ENCODE results near the gene SLC25A53.

Gene SLC25A53

DNA sequence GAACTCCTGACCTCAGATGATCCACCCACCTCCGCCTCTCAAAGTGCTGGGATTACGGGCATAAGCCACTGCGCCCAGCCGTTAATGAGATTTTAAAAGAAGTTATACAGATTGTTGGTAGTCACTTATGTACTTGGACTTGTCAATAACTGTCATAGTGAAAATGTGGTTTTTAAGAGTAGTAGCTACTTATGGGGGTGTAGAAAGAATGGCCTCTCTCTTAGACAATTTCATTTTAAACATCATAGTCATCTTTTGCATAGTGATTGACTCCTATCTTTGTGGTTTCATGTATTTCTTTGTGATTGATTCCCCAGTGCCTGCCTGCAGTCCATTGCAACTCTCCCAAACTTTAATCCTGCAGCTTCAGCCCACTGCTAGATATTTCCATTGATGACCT is 26.9 kb upstream of the SLC25A53 start:
- TF ChIP-seq, protein P1, sequence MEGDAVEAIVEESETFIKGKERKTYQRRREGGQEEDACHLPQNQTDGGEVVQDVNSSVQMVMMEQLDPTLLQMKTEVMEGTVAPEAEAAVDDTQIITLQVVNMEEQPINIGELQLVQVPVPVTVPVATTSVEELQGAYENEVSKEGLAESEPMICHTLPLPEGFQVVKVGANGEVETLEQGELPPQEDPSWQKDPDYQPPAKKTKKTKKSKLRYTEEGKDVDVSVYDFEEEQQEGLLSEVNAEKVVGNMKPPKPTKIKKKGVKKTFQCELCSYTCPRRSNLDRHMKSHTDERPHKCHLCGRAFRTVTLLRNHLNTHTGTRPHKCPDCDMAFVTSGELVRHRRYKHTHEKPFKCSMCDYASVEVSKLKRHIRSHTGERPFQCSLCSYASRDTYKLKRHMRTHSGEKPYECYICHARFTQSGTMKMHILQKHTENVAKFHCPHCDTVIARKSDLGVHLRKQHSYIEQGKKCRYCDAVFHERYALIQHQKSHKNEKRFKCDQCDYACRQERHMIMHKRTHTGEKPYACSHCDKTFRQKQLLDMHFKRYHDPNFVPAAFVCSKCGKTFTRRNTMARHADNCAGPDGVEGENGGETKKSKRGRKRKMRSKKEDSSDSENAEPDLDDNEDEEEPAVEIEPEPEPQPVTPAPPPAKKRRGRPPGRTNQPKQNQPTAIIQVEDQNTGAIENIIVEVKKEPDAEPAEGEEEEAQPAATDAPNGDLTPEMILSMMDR (conservative IDR thresholded peaks at IDR 0.05) = no peak
- H3K27ac ChIP-seq = no peak overlapping the region

DNA sequence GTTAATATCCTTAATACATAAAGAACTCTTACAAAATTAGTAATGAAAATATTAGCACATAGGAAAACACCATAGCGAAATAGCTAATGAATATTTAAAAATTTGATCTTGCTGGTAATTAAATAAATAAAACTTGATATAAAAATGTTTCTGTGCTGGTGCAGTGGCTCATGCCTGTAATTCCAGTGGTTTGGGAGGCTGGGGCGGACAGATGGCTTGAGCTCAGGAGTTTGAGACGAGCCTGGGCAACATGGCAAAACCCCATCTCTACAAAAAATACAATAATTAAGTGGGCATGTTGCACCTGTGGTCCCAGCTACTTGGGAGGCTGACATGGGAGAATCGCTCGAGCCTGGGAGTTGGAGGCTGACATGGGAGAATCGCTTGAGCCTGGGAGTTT is 17.0 kb upstream of the SLC25A53 start:
- TF ChIP-seq, protein P1 (conservative IDR thresholded peaks at IDR 0.05) = no peak
- no peak overlapping the region for H3K27ac ChIP-seq

DNA sequence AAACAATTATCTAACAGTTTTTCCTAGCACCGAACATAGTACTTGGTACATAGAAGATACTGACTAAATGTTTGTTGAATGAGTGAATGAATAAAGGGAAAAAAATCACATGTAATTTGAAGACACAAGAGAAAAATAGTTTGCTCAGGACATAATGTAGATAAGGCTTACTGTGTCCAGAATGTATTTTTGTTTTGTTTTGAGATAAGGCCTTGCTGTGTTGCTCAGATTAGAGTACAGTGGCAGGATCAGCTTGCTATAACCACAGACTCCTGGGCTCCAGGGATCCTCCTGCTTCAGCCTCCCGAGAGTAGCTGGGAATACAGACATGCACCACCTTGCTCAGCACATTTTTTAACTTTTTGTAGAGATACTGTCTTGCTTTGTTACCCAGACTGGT is 16.0 kb upstream of the SLC25A53 start:
- H3K27ac ChIP-seq = no peak overlapping the region
- TF ChIP-seq, protein P1 (conservative IDR thresholded peaks at IDR 0.05) = no peak

DNA sequence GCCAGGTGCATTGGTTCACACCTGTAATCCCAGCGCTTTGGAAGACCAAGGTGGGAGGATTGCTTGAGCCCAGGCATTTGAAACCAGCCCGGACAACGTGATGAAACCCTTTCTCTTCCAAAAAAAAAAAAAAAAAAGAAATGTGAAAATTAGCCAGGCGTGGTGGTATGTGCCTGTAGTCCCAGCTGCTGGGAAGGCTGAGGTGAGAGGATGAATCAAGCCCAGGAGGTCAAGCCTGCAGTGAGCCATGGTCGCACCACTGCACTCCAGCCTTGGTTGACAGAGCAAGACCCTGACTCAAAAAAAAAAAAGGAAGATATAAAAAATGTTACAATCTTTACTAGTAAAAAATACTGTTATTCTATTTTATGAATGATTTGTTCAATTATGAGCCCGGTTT is 15.3 kb upstream of the SLC25A53 start:
- TF ChIP-seq, protein P1 (conservative IDR thresholded peaks at IDR 0.05) = no peak
- no peak overlapping the region for H3K27ac ChIP-seq

DNA sequence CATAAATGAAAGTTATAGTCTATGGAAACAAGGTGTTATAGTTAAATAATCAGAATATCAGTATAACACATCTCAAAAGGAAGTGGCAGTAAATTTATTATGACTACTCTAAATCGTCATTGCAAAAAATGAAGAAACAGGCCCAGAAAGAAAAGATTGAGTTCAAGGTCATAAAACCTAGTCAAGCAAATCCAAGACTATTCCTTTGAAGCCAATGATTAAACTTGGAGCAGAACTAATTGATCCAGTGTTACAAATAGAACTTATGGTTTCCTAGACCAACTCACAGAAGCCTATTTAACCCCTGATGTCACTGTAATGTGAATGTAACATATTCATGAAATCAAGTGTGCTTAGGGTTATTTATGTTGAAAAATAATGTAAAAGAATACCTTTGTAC is 11.3 kb upstream of the SLC25A53 start:
- H3K27ac ChIP-seq = no peak overlapping the region
- TF ChIP-seq, protein P1 (conservative IDR thresholded peaks at IDR 0.05) = no peak

DNA sequence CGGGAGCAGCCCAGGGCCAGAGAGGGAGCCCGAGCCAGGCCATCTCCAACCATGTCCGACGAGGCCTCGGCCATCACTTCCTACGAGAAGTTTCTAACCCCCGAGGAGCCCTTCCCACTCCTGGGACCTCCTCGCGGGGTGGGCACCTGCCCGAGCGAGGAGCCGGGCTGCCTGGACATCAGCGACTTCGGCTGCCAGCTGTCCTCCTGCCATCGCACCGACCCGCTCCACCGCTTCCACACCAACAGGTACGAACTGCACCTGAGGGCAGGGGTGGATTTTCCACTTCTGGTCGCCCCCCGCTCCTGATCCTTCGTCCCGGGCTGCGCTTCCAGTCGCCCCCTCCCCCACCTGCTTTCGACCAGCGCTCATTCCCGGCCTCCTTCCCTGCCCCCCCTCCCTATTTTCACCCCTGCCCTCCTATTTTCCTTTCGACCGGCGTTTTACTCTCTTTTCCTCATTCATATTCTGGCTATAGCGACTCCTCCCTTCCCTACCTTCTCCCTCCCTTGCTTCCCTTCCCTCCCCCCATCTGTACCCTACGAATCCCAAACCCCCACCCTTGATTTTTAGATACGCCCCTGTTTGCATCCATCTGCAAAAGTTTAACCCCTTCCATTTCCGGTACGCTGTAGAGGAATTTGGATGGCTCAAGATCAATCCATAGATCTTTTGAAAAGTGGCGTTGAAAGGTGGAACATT is 10.1 kb upstream of the SLC25A53 start:
- H3K27ac ChIP-seq = peak overlapping the region; percentile 53
- TF ChIP-seq, protein P1 (conservative IDR thresholded peaks at IDR 0.05) = no peak

DNA sequence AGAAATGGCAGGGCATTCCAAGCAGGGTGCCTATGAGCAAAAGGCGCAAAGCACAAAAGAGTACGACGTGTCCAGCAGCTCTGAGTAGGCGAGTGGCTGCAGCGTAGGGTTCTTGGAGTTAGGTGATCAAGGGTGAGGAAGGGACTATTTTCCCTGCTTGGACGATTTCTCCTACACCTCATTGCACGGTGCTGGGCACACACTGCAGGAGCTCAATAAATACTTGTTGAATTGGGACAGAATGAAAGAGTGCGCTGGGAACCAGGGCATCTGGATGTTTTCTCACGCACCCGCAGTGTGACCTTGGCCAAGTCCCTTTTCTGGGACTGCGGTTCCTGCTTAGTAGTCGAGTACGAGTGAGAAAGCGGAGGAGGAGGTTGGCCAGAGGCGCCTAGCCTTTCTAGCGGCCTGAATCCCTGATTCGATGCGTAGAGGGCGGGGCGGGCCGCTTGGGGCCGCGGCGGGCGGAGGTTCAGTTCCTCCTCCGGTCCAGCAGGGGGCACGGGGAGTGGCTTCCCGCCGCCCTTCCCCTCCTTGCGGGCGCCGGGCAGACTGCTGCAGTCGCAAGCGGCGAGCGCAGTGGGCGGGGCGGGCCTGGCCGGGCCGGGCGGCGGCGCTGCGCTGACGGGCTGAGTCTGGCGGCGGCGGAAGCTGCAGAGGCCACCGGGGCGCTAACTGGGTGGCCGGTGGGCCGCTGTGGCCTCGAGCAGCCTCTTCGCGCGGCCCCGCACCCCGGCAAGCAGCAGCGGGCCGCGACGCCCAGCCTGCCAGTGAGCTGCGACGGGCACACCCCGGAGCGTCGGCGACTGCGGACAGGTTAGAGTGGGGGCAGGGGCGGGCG is 9.3 kb upstream of the SLC25A53 start, which contains the start of gene FAM199X:
TSS of gene FAM199X (plus strand) at position 560 of the 841 bp plus-strand sequence. CDS start 333 bp downstream, outside the sequence.
- TF ChIP-seq, protein P1 (conservative IDR thresholded peaks at IDR 0.05) = peak; percentile 62
- H3K27ac ChIP-seq = peak within 1 kb of the TSS; percentile 53

Data from VCaP (cell line).